Activated CD8-positive, alpha-beta memory T cell treated with anti-CD3 and anti-CD28 coated beads, Interleukin-2, amount 50 U/mL, for 4 hours (primary cell): Measurements from ENCODE around the gene CTSE.

Source experiments
- DNase-seq: peaks from one replicate; pipeline ENCODE4 v3.0.0-alpha.2; 2020

The CTSE gene

DNA sequence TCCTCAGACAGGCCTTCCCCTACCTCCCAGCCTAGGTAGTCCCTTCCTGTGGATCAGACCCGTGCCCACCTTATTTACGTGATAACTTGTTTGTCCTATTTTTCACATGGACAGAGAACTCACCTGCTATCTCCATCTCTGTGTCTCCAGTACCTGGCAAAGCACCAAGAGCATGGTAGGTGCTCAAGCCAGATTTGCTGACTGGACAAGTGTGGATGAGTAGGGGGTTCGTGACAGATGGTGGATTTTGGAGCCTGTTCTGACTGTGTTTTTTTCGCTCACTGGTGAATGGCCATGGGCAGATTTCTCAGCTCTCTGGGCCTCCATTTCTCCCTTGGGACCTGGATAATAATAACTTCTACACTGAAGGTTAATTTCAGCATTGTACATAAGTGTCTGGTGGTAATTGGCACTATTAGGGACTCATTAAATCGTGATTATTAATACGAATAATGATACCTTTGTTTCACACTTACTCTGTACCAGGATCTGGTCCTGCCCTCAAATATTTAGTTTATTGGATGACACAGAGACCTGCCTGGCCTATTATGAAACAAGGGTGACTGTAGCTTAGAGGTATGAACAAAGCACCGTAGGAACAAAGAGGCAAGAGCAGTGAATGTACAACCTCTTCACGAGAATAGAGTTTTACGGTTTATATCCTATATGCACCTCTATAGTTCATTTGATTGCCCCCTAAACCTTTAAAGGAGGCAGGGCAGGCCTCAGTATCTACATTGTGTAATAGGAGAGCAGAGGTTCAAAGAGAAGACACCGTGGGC is 56.0 kb downstream of the CTSE start:
- DNase-seq, result no peak

DNA sequence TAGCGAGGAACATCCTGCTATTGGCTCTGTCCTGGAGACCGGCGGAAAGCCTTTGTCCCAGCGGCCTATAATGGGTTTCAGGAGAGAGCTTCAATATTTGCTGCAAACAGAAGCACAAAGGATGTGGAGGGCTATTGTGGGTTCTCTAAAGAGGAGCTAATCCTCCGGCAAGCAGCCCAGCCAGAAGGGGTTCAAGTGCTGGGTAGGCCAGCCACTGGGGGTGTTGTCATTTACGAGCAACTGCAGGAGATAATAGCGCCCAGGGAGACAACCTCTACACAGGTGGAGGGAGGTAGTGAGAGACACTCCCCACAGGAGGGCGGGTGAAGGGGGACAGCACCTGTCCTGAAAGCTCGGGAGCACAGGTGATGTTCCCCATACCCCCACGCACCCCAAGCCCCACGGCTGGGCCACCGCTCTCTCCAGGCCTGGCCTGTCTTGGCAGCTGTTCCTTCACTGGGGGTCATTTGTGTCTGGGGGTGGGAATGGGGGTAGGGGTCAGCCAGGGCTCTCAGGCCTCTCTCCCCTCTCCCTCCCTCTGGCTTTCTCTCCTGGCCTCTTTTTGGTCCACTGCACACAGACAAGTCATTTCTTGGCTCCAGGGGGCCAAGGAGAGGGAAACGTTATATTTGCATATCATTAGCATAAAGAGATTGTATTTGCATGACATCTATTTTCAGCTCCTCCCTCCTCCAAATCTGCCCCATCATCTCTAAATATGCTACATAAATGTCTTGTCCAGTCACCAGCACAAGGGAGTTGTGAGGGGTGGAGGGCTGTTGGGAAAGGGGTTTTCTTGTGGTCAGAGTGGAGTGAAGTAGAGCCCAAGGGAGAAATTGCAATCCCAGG is 58.4 kb downstream of the CTSE start:
- no peak for DNase-seq

DNA sequence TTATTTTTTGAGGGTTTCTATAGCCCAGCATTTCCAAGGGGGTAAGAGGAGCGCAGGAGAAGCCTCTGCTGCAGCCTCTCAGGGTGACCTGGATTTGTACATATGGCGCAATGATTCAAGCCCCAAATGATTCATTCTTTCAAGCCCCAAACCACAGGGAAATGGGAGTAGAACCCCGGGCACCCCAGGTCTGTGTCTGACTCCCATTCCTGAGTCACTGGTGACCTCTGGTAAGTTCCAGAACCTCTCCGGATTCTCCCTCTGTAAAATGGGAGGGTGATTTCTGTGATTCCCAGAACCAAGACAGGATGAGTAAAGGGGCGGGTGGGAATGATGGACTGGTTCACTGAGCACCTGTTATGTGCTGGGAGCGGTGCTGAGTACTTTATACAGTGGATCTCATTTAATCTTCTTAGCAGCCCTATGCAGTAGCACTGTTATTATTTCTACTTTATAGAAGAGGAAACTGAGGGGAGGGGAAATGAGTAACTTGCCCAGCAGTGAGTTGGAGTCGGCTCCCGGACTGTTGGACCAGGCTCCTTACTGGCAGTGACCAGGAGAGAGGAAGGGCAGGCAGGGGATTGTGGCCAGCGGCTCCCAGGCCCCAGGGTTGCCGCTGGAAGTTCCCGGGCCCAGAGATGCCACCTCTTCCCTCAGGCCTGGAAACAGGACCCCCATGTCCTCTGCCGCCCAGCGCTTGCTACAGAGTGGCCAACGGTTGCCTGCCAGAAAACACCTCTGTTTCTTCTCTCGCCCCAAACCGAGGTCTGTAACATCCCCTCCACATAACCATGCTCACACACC is 60.1 kb downstream of the CTSE start:
- no peak for DNase-seq

DNA sequence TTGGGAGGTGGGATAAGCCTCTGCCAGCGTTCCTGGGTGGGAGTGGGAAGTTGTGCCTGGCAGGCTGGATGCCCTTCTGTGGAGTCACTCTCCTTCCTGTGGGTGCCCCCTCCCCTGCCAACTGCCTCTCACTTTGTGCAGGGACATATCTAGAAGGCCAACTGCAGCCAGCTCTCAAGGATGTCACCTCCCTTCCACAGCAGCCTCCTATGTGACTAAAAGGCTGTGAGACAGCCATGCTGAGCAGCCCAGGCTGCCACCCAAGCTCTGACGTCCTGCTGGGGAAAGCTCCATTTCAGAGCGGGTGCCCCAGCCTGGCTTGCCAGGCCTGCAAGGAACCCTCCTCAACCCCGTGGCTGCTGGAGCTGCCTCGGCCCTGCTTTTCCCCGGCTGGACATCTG is 60.9 kb downstream of the CTSE start:
- DNase-seq, result no peak

DNA sequence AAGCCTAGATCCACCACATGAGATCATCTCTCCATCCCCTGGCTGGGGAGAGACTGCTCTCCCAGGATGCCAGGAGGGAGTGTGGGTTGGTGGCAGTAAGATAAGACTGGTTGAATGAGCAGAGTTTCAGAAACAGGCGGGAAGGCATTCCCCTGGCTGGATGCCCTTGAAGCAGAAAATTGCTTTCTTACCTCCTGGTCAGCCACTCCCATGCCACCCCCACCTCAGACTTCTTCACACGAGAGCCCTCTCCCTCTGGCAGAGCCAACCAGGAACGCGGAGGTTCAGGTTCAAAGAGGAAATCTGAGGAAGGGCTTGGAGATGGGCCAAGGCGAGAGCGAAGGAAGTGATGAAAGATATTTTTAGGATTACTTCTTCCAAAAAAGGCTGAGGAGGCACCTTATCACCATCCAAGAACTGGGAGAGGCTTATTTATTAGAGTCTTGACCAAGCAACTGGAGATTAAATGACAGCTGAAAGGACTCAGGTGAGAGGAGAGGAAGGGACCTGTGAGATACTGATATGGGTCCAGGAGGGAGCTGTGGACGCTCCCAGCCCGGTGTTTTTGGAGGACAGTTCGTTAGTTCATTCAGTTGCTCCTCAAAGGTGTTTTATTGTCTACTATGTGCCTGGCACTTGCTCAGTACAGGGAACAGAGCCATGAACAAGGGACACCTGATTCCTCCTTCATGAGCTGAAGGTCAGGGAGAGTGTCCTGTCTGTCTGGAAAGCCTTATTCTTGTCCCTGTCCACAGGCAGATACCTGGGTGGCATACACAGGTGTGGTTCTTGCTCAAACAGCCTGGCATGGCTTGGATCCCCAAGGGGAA is 61.5 kb downstream of the CTSE start:
- no peak for DNase-seq

DNA sequence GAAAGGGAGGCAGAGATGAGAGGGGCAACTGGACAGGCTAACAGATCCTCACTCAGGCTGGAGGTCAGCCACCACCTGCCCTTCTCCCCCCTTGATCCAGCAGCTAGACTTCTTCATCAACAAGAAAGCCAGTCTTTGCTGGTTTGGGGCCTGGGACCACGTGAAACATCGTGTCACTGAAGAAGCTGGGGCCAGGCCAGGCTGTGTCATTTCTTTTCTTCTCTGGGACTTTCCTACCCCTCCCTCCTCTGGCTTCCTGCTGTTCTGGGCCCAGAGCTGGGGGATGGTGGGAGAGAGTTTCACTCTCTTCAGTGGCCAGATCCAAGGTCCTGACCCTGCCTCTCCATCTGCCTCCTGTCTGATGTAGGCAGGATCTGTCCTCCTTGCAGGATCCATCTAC is 62.3 kb downstream of the CTSE start:
- DNase-seq, result no peak

DNA sequence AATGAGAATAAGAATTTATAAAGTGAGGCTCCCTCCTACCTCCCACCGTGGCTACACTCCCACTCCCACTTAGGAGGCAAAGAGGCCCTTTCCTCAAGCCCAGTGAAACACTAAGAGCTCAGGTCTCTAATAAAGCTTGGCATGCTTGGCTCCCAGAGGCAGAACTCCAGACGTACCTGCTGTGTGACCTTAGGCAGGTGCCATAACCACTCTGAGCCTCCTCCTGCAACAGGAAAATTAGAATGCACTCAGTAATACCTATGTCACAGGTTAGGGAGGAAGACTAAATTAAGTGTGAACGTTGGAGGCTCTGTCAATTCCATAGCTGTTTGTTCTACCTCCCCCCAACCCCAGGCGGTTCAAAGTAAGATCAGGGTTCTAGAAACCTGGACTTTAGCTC is 63.9 kb downstream of the CTSE start:
- DNase-seq, result no peak
